Retinal pigment epithelial cell (primary cell): ENCODE measurements around the gene GABBR2.

Source experiments
- DNase-seq: peaks from one replicate; pipeline ENCODE4 v3.0.0-alpha.2; 2010; ENCODE audit warnings: low read depth
- H3K4me3 ChIP-seq: 2 replicates; pipeline ENCODE4 v1.5.1; 2011; ENCODE audit warnings: mild to moderate bottlenecking, low read length, control low read depth, moderate library complexity
- TF ChIP-seq, protein P1 (sequence below): conservative IDR thresholded peaks from 2 replicates; pipeline ENCODE4 v1.5.1; 2011; ENCODE audit warnings: low read depth, low read length, control low read depth, inconsistent platforms

GABBR2 gene

DNA sequence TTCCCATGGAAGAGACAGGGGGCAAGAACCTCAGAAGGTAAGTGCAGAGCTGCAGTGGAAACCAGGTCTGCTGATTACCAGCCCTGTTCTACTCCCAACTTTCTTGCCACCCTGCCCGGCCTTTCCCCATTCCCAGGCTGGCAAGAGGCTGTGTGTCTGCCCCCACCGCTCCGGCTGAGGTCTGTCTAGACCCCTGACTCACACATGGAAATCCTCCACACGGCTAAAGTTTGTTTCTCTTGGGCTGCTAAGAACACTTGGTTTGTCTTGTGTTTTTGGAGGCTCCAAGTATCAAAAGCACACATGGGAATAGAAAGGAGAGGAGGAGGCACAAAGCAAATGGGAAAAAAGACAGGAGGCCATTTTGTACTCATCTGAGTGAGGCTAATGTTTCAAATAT lies 168.3 kb downstream of the GABBR2 start:
- DNase-seq = no peak
- TF ChIP-seq, protein P1, sequence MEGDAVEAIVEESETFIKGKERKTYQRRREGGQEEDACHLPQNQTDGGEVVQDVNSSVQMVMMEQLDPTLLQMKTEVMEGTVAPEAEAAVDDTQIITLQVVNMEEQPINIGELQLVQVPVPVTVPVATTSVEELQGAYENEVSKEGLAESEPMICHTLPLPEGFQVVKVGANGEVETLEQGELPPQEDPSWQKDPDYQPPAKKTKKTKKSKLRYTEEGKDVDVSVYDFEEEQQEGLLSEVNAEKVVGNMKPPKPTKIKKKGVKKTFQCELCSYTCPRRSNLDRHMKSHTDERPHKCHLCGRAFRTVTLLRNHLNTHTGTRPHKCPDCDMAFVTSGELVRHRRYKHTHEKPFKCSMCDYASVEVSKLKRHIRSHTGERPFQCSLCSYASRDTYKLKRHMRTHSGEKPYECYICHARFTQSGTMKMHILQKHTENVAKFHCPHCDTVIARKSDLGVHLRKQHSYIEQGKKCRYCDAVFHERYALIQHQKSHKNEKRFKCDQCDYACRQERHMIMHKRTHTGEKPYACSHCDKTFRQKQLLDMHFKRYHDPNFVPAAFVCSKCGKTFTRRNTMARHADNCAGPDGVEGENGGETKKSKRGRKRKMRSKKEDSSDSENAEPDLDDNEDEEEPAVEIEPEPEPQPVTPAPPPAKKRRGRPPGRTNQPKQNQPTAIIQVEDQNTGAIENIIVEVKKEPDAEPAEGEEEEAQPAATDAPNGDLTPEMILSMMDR = no peak

DNA sequence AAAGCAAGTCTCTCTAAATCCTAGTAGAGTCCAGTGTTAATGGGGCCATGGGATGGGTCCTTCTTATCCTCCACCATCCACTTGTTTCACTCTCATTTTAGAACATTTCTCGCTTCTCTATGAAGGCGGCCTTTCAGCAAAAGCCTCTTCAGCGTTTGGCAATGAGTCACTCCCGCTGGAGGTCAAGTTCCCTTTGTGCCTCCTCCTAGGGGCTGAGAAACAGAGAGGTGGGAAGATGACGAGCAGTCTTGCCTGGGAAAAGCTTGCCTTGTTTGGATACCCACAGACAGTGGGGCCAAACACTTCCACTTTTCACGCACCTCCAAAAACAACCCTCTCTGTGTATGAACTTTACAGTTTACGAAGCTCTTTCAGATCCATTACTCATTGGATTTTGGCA lies 168.8 kb downstream of the GABBR2 start:
- DNase-seq = no peak

More for the DNA sequence above, 168.3 kb downstream of the GABBR2 start:
- no peak overlapping the region for H3K4me3 ChIP-seq

DNA sequence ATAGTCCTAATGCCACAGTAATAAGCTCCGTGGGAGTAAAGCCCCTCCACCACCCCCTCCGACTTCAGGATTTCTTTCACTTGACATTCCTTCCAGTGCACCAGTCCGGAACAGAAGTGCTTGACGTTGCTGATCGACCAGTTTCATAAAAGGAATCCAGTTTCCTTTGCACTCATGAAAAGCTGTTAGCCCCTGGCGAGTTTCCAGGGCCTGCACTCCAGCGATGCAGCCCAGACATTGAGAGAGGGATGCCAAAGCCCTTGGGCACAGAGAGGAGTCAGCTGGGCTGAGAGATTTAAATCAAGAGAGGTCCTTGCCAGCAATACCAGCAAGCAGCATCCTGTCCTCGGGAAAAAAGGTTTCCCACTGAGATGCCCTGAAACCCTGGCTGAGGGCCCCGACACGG lies 170.1 kb downstream of the GABBR2 start:
- peak; percentile 48 for DNase-seq
- TF ChIP-seq, protein P1 = no peak
- no peak overlapping the region for H3K4me3 ChIP-seq

More for the DNA sequence above, 168.8 kb downstream of the GABBR2 start:
- H3K4me3 ChIP-seq = no peak overlapping the region
- TF ChIP-seq, protein P1 = no peak

DNA sequence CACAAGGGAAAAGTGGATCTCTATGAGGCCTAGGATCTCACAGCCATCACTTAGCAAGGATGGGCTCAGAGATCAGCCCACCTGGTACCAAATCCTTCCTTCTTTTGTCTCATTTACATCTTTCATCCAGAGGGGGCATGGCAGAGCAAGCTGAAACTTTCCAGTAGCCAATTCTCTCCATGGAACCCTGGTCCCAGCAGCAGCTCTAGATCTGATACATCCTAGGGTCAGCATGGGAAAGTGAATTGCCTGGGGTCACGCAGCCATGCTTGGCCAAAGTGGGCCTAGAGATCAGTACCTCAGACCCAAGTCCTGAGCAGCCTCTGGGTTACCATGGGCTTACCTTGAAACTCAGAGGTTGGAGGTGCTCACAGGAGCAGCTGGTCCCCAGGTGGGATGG lies 170.5 kb downstream of the GABBR2 start:
- no peak overlapping the region for H3K4me3 ChIP-seq
- TF ChIP-seq, protein P1 = peak; percentile 22

DNA sequence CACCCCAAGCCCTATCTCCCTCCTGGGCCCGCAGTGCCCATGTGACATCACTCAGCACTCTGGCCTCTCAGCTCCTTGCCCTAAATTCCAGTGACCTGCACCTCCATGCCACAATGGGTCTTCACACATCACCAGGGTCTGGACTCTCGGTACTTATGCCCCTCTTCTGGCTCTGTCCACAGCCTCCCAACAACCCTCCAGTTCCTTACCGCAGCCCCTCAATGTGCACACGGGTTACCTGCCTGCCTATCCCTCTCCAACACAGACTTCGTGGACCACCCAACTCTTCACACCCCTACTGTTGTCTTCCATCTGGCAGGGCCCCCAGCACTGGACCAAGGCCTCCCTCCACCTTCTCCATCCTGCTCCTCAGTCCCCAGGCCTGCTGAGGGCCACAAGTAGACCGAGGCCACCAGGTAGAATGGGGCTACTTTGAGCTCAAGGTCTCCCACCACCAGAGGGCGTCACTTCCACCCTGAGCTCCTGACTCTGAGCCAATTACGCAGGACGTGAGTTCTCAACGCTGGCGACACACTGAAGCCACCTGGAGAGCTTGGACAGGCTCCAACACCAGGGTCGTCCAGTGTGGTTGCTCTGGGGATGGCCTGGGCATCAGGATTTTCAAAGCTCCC lies 172.1 kb downstream of the GABBR2 start:
- TF ChIP-seq, protein P1 = peak; percentile 42
- DNase-seq = no peak
- no peak overlapping the region for H3K4me3 ChIP-seq

More for the DNA sequence above, 170.5 kb downstream of the GABBR2 start:
- no peak for DNase-seq

DNA sequence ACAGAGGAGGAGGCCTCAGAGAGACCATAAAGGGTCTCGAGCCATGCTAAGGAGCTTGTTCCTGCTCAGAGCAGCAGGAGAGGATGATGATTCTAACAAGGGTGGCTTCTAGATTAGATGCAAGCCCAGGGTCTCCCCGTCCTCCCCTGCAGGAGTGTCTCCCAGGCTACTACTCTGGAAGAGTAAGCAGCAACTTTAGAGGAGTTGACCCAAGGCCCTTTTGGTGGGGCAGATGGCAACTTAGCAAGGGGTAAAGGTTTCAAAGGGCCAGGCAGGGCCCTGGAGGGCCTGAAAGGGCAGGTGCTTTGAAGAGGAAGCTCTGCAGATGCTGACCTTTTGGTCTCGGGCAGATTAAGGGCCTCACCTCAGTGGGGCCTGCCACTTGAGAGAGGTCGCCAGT lies 174.9 kb downstream of the GABBR2 start:
- no peak for DNase-seq
- H3K4me3 ChIP-seq = no peak overlapping the region
- TF ChIP-seq, protein P1 = no peak

DNA sequence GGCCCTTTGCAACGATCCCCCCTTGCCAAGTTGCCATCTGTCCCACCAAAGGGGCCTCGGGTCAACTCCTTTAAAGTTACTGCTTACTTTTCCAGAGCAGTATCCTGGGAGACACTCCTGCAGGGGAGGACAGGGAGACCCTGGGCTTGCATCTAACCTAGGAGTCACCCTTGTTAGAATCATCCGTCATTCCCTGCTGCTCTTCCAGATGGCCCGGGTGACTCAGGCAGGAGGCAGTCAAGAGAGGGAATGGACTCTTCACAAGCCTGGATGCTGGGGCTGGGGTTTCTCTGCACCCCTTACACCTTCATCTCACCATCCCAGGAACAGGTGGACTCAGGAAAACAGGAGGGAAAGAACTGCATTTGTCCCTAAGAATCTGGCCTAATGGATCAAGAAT lies 175.6 kb downstream of the GABBR2 start:
- DNase-seq = no peak
- H3K4me3 ChIP-seq = no peak overlapping the region
- TF ChIP-seq, protein P1 = no peak
